T1000 (cell line): ENCODE results near the gene TINAGL1.

Source experiments
- DNase-seq: peaks from one replicate; lab custom pipeline; 2025; ENCODE audit warnings: mixed read lengths; lab: John Stamatoyannopoulos, UW

The TINAGL1 gene

GRCh38 chr1:31607360-31607759 is 31.0 kb downstream of the TINAGL1 start:
- no peak for DNase-seq

DNA sequence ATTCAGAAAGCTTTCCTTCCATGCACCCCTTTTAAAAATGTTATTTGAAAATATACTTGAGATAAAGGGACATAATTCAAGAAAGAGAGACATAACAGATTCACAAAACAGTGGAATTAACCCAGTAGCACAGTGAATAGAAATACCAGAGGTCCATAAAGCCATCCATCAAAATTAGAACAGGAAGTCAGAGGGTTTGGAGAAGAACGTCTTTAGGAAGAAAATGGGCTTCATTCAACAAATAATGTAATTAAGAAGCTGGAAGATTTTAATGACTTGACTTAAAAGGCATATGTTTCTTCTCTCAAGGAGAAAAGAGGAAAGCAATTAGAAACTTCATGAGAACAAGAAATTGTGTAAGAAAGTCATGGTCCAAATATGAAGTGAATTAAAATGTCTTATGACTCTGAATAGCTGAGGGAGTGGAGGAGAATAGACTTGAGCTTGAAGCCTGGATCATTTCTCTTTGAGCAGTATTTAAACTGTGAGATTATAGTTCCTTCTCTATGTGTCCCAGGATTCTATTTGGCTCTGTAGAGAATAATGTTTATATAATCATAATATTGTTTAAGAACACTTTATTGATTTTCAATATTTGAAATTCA is 33.3 kb downstream of the TINAGL1 start:
- no peak for DNase-seq

DNA sequence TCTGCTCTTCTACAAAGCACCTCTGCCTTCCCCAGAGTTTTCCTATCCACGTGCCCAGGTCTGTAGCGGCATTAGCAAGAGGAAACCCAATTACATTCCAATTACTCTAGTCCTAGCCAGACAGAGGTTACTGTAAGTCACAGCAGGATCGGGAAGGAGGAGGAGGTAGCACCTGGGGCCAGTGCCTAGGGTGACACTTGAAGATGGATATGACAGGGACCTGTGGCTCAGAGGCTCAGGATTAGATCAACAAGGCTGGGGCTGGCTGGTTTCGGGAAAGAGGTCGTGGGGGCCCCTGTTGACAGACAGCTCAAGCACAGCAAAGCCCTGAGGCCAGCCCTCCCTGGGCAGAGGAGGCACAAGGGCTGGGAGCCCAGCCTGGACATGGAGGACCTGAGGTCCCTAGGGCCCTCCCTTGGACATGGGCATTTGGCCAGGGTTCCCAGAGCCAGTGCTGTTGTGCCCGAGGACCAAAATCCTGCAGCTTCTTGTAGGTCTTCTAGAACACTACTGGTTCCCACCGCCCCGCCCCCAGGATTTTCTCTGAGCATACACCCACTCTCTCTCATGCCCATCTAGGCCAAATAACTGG is 38.2 kb downstream of the TINAGL1 start:
- DNase-seq, result no peak

- DNase-seq, result no peak
These were observed 39.1 kb downstream of the TINAGL1 start for GRCh38 chr1:31615414-31615813.

- DNase-seq, result no peak
These were observed 39.6 kb downstream of the TINAGL1 start for GRCh38 chr1:31615939-31616338.

DNA sequence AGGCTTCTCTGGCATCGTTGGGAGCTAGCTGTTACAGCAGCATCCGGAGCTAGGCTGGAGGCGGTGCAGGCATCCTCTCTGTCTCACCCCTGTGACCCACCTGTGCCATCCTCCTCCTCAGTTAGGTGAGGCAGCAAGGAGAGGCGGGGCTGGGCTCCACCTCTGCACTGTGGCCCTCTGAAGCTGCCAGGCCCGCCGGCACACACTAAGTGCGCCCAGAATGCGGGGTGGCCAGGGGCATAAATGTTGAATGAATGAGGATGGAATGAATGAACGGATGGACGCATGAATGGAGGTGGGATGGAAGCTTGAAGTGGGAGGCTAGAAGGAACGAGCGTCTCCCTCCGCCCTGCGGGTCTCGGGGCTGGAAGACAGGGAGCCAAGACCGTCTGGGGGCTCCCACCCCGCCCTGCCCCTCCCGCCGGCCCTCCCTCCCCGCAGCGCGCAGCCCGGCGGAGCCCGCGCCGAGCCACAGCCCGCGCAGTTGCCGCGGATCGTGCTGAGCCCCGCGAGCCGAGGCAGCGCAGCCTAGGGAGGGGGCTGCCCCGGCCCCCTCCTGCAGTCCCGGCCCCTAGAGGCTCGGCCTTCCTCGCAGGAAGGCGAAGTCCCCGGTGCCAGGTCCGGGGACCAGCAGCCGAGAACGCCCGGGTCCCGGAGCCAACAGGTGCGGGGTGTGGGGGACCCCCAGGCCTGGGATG is 41.1 kb downstream of the TINAGL1 start, which contains the start of gene HCRTR1:
Gene HCRTR1 (plus strand): TSS at position 472 of the 698 bp plus-strand sequence. CDS start 1,504 bp downstream, outside the sequence.
- no peak for DNase-seq

- DNase-seq, result no peak
These were observed 41.8 kb downstream of the TINAGL1 start for GRCh38 chr1:31617916-31618746.

- no peak for DNase-seq
These were observed 42.9 kb downstream of the TINAGL1 start for GRCh38 chr1:31618916-31619846.

DNA sequence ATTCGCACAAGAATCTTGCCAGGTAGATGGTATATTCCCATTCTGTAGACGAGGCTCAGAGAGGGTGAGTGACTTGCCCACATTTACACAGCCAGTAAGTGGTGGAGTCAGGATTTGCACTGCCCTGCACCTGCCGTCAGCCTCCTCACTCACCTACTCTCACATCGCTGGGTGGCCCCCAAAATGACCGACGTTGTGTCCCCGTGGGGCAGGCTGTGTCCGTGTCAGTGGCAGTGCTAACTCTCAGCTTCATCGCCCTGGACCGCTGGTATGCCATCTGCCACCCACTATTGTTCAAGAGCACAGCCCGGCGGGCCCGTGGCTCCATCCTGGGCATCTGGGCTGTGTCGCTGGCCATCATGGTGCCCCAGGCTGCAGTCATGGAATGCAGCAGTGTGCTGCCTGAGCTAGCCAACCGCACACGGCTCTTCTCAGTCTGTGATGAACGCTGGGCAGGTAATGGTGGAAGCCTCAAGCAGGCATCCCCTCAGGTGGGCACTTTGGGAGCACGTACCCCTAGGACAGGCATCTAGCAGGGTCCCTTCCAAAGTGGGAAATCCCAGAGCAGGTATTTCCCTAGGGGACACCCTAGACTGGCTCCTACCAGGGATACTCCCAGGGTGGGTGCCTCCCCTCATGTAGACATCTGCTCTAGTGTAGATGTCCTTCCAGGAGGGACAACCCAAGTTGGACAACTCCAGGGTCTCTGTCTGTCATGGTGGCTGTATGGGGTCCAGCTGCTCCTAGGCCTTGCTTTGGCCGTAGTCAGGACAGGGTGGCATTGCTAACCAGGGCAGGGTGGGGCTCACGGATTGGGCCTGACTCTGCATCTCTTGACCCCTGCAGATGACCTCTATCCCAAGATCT is 44.5 kb downstream of the TINAGL1 start:
- no peak for DNase-seq

DNA sequence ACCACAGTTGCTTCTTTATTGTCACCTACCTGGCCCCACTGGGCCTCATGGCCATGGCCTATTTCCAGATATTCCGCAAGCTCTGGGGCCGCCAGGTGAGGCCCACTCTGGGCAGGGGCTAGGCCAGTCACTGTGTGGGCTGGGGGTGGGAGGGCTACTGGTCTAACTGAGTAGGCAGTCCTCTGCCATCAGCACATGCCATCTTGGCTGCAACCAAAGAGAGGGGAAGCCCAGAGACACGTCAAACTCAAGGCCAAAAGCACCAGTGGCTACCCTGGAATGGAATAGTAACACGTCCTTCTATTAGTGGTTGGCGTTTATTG is 45.1 kb downstream of the TINAGL1 start:
- no peak for DNase-seq

GRCh38 chr1:31621847-31622730 is 45.8 kb downstream of the TINAGL1 start:
- no peak for DNase-seq

- DNase-seq, result no peak
These were observed 47.0 kb downstream of the TINAGL1 start for GRCh38 chr1:31623365-31623764.

GRCh38 chr1:31624309-31624708 is 48.0 kb downstream of the TINAGL1 start:
- DNase-seq, result no peak

DNA sequence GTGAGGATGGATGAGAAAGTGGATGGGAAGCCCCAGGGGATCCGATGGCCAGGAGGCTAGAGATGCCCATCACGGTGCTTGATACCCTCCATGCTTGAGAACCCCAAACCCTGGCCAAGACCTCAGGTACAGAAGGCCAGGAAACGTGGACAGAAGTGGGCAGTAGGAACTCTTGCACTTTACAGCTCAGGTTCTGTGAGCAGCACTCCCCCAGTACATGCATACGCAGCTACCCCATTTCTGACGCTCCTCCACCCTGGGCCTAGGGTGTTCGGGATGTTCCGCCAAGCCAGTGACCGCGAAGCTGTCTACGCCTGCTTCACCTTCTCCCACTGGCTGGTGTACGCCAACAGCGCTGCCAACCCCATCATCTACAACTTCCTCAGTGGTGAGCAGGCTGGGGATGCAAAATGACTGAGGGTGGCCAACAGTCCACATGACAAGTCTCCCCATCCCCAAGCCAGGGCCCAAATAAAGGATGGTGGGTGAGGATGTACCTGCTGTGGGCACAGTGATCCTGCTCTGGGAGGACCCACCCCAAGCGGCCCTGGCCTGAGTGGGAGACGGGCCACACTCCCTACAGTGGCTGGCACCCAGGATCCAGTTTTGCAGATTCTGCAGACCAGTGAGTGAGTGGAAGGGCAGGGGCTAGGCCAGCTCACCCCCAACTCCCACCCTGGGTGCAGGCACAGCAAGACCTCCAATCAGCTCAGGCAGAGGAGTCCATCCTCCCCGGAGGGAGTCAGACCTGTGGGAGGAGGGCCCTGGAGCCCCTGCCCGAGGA is 48.6 kb downstream of the TINAGL1 start:
- no peak for DNase-seq

- no peak for DNase-seq
These were observed 49.4 kb downstream of the TINAGL1 start for GRCh38 chr1:31625561-31626222.

- no peak for DNase-seq
These were observed 50.2 kb downstream of the TINAGL1 start for GRCh38 chr1:31626223-31627207.
